ENCODE results near the gene MVB12B.

DNA sequence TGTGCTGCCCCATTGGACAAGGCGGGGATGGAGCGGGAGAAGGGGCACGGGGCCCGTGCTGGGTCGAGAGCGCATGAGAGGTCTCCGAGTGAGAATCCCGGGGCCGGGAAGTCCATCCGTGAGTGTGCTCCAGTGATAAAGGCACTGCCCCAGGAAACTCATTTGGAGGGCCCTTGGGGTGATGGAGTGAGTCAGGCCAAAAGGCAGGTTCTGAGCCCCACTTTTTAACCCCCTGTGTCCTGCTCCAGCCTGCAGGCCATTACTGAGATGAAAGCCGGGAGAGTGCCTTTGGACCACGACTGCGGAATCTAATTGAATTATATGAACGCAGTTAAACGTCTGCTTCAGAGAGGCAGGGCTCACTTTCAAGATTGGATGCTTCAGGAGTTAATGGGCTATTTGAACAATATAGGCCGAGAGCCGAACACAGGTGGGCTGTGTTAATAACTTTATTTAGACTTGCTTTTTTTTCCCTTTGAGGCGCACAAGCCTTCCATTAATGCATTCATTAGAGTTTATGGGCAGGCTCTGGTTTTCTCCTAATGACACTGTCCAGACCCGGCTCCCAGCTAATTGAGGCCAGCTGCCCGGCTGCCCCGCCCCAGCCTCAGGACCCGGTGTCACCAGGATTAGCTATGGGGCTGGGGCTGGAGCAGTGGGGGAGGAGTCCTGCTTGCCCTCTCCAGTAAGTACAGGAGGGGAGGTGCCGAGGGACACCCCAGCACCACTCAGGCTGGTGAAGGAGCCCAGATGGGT, 208.0 kb downstream of the MVB12B start:
- TF ChIP-seq POLR2A (IDR thresholded peaks at IDR 0.05; ENCODE audit: low read depth, low read length) (no peak), MAZ (IDR thresholded peaks at IDR 0.05; ENCODE audit: borderline replicate concordance, low read depth, low read length) (no peak), MXI1 (IDR thresholded peaks at IDR 0.05; ENCODE audit: borderline replicate concordance, low read depth, low read length) (no peak), SMC3 (IDR thresholded peaks at IDR 0.05; ENCODE audit: low read depth, low read length) (no peak), RAD21 (IDR thresholded peaks at IDR 0.05; ENCODE audit: low read length) (no peak), MAFK (IDR thresholded peaks at IDR 0.05; ENCODE audit: low read depth, low read length) (no peak), CHD1 (IDR thresholded peaks at IDR 0.05; ENCODE audit: low read depth, low read length) (no peak), FOS (IDR thresholded peaks at IDR 0.05; ENCODE audit: low read depth, low read length) (no peak), BHLHE40 (IDR thresholded peaks at IDR 0.05; ENCODE audit: low read depth, low read length) (no peak), RFX5 (IDR thresholded peaks at IDR 0.05; ENCODE audit: low read depth, low read length) (no peak)
- TF ChIP-seq, protein P1, sequence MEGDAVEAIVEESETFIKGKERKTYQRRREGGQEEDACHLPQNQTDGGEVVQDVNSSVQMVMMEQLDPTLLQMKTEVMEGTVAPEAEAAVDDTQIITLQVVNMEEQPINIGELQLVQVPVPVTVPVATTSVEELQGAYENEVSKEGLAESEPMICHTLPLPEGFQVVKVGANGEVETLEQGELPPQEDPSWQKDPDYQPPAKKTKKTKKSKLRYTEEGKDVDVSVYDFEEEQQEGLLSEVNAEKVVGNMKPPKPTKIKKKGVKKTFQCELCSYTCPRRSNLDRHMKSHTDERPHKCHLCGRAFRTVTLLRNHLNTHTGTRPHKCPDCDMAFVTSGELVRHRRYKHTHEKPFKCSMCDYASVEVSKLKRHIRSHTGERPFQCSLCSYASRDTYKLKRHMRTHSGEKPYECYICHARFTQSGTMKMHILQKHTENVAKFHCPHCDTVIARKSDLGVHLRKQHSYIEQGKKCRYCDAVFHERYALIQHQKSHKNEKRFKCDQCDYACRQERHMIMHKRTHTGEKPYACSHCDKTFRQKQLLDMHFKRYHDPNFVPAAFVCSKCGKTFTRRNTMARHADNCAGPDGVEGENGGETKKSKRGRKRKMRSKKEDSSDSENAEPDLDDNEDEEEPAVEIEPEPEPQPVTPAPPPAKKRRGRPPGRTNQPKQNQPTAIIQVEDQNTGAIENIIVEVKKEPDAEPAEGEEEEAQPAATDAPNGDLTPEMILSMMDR (conservative IDR thresholded peaks at IDR 0.05; ENCODE audit: low read depth, low read length): no peak
- TF ChIP-seq, protein P2, sequence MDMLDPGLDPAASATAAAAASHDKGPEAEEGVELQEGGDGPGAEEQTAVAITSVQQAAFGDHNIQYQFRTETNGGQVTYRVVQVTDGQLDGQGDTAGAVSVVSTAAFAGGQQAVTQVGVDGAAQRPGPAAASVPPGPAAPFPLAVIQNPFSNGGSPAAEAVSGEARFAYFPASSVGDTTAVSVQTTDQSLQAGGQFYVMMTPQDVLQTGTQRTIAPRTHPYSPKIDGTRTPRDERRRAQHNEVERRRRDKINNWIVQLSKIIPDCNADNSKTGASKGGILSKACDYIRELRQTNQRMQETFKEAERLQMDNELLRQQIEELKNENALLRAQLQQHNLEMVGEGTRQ (IDR thresholded peaks at IDR 0.05; ENCODE audit: low read depth, low read length): no peak
